ENCODE results near the gene ARHGAP28. TPM values are rescaled to one million over a fixed set of nuclear protein-coding genes. Genes with fewer than 3 reads are reported as not detected.

ARHGAP28 gene
- total RNA-seq, 3 donors from 2014 or later (not counting 1 experiment from before 2014, with no cell fraction given): not detected

DNA sequence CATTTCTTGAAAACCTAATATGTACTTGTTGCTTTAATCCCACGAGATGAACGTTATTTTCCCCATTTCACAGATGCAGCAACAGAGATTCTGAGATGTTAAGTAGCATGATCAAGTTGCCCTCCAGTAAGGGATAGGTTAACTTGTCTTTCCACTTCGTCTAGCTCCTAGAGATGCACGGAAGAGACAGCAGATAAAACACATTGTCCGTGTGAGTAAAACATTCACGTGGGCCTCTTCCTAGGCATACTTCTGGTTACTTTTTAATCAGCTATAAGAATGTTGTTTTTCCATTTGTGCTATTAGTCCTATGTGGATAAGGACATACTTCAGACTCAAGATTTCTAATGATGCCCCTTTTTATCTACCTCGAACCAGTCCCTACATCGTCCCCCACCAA lies 1.2 kb upstream of the ARHGAP28 start:
- H3K36me3 Mint-ChIP-seq: no peaks in the 10 kb centered on the region
- H3K4me1 Mint-ChIP-seq: peaks cover 0 to 5% of the 10 kb centered on the region in 2 donors
- DNase-seq (no peak), ATAC-seq (no peak)
- H3K27me3 Mint-ChIP-seq (ENCODE audit: low read depth in 2 of 2): peaks cover 12 to 37% of the 10 kb centered on the region in 2 donors
- H3K36me3 ChIP-seq (ENCODE audit: control insufficient read depth, insufficient read depth, low read length): no peaks in the 10 kb centered on the region
- WGBS (ENCODE audit: insufficient coverage): 85% methylated on average over 7 of the region's 8 CpGs
- H3K4me3 Mint-ChIP-seq: no peak overlapping the region
- TF ChIP-seq, protein P1, sequence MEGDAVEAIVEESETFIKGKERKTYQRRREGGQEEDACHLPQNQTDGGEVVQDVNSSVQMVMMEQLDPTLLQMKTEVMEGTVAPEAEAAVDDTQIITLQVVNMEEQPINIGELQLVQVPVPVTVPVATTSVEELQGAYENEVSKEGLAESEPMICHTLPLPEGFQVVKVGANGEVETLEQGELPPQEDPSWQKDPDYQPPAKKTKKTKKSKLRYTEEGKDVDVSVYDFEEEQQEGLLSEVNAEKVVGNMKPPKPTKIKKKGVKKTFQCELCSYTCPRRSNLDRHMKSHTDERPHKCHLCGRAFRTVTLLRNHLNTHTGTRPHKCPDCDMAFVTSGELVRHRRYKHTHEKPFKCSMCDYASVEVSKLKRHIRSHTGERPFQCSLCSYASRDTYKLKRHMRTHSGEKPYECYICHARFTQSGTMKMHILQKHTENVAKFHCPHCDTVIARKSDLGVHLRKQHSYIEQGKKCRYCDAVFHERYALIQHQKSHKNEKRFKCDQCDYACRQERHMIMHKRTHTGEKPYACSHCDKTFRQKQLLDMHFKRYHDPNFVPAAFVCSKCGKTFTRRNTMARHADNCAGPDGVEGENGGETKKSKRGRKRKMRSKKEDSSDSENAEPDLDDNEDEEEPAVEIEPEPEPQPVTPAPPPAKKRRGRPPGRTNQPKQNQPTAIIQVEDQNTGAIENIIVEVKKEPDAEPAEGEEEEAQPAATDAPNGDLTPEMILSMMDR (IDR thresholded peaks at IDR 0.05): no peak
- peaks cover 0 to 2% of the 10 kb centered on the region in 2 donors for H3K9me3 Mint-ChIP-seq
- intact Hi-C loops (cut with micrococcal nuclease): no loop called here
- no peaks in the 10 kb centered on the region for H3K27me3 ChIP-seq (ENCODE audit: control insufficient read depth, insufficient read depth, low read length)
- no peak overlapping the region for H3K27ac ChIP-seq (ENCODE audit: low read length)
- no peaks in the 10 kb centered on the region for H3K9me3 ChIP-seq (ENCODE audit: control insufficient read depth, insufficient read depth, low read length)
- no peak overlapping the region for H3K4me3 ChIP-seq (ENCODE audit: low read length)
- no peaks in the 10 kb centered on the region for H3K4me1 ChIP-seq (ENCODE audit: control insufficient read depth, insufficient read depth, low read length)
- no peak overlapping the region for H3K27ac Mint-ChIP-seq

GRCh38 chr18:6728809-6729246 lies 688 bp upstream of the ARHGAP28 start:
- Histone ChIP-seq H3K4me1 (ENCODE audit: control insufficient read depth, insufficient read depth, low read length) (no peaks in the 10 kb centered on the region), H3K9me3 (ENCODE audit: control insufficient read depth, insufficient read depth, low read length) (no peaks in the 10 kb centered on the region), H3K4me3 (ENCODE audit: low read length) (no peak overlapping the region), H3K27ac (ENCODE audit: low read length) (no peak overlapping the region), H3K36me3 (ENCODE audit: control insufficient read depth, insufficient read depth, low read length) (no peaks in the 10 kb centered on the region), H3K27me3 (ENCODE audit: control insufficient read depth, insufficient read depth, low read length) (no peaks in the 10 kb centered on the region)
- peaks cover 0 to 5% of the 10 kb centered on the region in 2 donors for H3K4me1 Mint-ChIP-seq
- no peak for ATAC-seq
- peaks cover 12 to 37% of the 10 kb centered on the region in 2 donors for H3K27me3 Mint-ChIP-seq (ENCODE audit: low read depth in 2 of 2)
- TF ChIP-seq, protein P1 (IDR thresholded peaks at IDR 0.05): no peak
- H3K36me3 Mint-ChIP-seq: no peaks in the 10 kb centered on the region
- intact Hi-C loops (cut with micrococcal nuclease): no loop called here
- no peak for DNase-seq
- H3K9me3 Mint-ChIP-seq: peaks cover 0 to 2% of the 10 kb centered on the region in 2 donors
- H3K4me3 Mint-ChIP-seq: peak overlapping the region; percentile 39
- WGBS (ENCODE audit: insufficient coverage): 40% methylated on average over 4 of the region's 5 CpGs
- no peak overlapping the region for H3K27ac Mint-ChIP-seq

DNA sequence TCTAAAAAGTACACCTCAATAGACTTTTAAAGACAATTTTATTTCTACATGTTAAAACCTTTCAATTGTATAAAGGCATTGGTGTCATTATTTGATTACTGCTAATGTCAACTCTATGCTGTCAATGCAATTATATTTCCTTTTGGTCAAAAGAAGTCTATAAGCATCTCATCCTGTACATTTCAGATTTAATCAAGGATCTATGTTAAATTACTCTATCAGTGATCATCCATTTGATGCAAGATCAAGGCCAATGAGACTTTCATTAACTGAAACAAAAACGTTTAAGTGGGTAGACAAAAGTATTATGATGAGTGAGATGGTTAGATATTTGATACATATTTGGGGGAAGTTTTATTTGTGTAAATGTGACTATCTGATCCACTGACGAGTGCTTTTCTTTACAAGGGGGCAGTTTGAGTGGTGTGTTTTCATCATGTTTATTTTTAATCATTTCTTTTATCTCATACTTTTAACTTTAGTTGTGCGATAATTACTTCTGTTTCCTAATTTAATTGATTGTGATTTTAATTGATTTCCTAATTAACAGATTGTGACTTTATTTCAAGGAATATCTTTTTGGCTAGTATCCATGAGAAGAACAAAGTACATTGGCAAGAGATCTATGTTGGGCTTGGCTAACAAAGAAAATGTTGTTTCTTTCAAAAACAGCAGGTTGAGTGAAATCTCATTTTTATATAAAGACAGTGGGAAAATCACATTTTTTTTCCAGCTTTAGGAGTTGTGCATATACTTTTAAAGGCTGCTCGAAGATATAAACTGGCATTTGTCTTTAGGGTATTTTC lies 1.1 kb downstream of the ARHGAP28 start:
- H3K36me3 Mint-ChIP-seq: no peaks in the 10 kb centered on the region
- WGBS (ENCODE audit: insufficient coverage): 8% methylated on average over 1 of the region's 4 CpGs
- H3K4me3 ChIP-seq (ENCODE audit: low read length): no peak overlapping the region
- H3K4me1 Mint-ChIP-seq: peaks cover 0 to 5% of the 10 kb centered on the region in 2 donors
- intact Hi-C loops (cut with micrococcal nuclease): no loop called here
- TF ChIP-seq, protein P1 (IDR thresholded peaks at IDR 0.05): no peak
- H3K27me3 ChIP-seq (ENCODE audit: control insufficient read depth, insufficient read depth, low read length): no peaks in the 10 kb centered on the region
- no peak overlapping the region for H3K27ac Mint-ChIP-seq
- H3K9me3 ChIP-seq (ENCODE audit: control insufficient read depth, insufficient read depth, low read length): no peaks in the 10 kb centered on the region
- H3K36me3 ChIP-seq (ENCODE audit: control insufficient read depth, insufficient read depth, low read length): no peaks in the 10 kb centered on the region
- peaks cover 12 to 37% of the 10 kb centered on the region in 2 donors for H3K27me3 Mint-ChIP-seq (ENCODE audit: low read depth in 2 of 2)
- no peaks in the 10 kb centered on the region for H3K4me1 ChIP-seq (ENCODE audit: control insufficient read depth, insufficient read depth, low read length)
- ATAC-seq (no peak), DNase-seq (no peak)
- no peak overlapping the region for H3K4me3 Mint-ChIP-seq
- peaks cover 0 to 2% of the 10 kb centered on the region in 2 donors for H3K9me3 Mint-ChIP-seq
- H3K27ac ChIP-seq (ENCODE audit: low read length): no peak overlapping the region

All from natural killer cell (primary cell).